Ovary (tissue), 9 donors: ENCODE results near the gene RPS15. TPM values are rescaled to one million over a fixed set of nuclear protein-coding genes. Genes with fewer than 3 reads are reported as not detected.

ENCODE experiments used
- DNase-seq, 5 donors: peaks; one replicate each; pipeline ENCODE4 v3.0.0-alpha.2; 2019 to 2020
- H3K27ac ChIP-seq, 2 donors: fragments of 200-600 bp; one replicate each; pipeline versions ENCODE4 v1.5.1 to v1.8.0; 2019 to 2022
- H3K27me3 ChIP-seq: fragments of 200-600 bp; one replicate; pipeline ENCODE4 v1.8.0; 2022
- H3K36me3 ChIP-seq: fragments of 200-600 bp; sonication (generic); one replicate; pipeline ENCODE4 v1.5.1; 2019
- H3K4me1 ChIP-seq: one replicate; pipeline ENCODE4 v1.8.1; 2013; ENCODE audit warnings: mild to moderate bottlenecking, moderate library complexity; ENCODE audit not compliant: insufficient read depth
- H3K4me3 ChIP-seq: fragments of 200-600 bp; sonication (generic); one replicate; pipeline ENCODE4 v1.5.1; 2017
- H3K9me3 ChIP-seq, 2 donors: fragments of 200-600 bp in 1 of 2; sonication (generic) in 1 of 2; one replicate each; pipeline versions ENCODE4 v1.5.1 to v1.8.1; 2013 to 2019; ENCODE audit warnings: mild to moderate bottlenecking in 1 of 2, moderate library complexity in 1 of 2
- EP300 ChIP-seq: sonication (generic); formaldehyde crosslinking; IDR thresholded peaks from one replicate; pipeline ENCODE4 v1.6.1; 2017; ENCODE audit warnings: antibody characterized with exemption
- POLR2A ChIP-seq: fragments of 450-650 bp; IDR thresholded peaks from one replicate; pipeline ENCODE4 v1.6.1; 2017; ENCODE audit warnings: antibody characterized with exemption, mild to moderate bottlenecking, moderate library complexity
- WGBS, 3 donors: extraction: QIAGEN DNeasy Blood & Tissue Kit in 1 of 3; methylation state at CpG; one replicate each; pipeline versions ENCODE4 v1.1.5 to v1.1.7; 2013 to 2017; 5-methylcytosine and 5-hydroxymethylcytosine counted together
- intact Hi-C, 4 donors: fragments of 100-400 bp; cut with DNase I; formaldehyde crosslinking; loops; one replicate each; pipeline versions ENCODE4 v1.11.0 to v1.15.1; 2022 to 2023
- polyA plus RNA-seq, 2 donors: library from polyadenylated mRNA; stranded (reverse); fragments of 200-250 nt in 1 of 2; fragments of 350-450 nt in 1 of 2; fragmentation: Illumina TruSeq in 1 of 2; extraction: RNeasy Lipid Tissue Mini Kit (QIAGEN cat#74804) in 1 of 2; gene quantifications; one replicate each; pipeline ENCODE4 v1.2.3, GENCODE V29; 2013 to 2014
- total RNA-seq, 7 donors: library from RNA; depleted of rRNA in 2 of 7; stranded (reverse); fragments of >200 nt in 2 of 7; fragmentation: NEBNext Ultra II Directional in 3 of 7; extraction: Animal tissue kit (Norgen Biotek cat#: 25700) in 3 of 7; gene quantifications; one replicate each; pipeline versions ENCODE4 v1.1.0 to v1.2.4, GENCODE V29; 2016 to 2023
- TF ChIP-seq, protein P1 (sequence below), 3 donors: fragments of 450-650 bp in 2 of 3; fragments of 200-600 bp in 1 of 3; IDR thresholded peaks; one replicate each; pipeline versions ENCODE4 v1.5.1 to v1.8.0; 2016 to 2022; ENCODE audit warnings: antibody characterized with exemption in 3 of 3, mild to moderate bottlenecking in 1 of 3
- donor health status: DM: no; HTN: no; CAD: no; lungs with moderate emphysema.
- donor health status: DM: no; HTN: no; CAD: no.
- donor health status: Bipolar disorder and iron deficiency.
- donor health status: DM: yes; HTN: yes; CAD: no.
- donor health status: DM: no; HTN: no; CAD: no.
- donor health status: DM: yes; HTN: yes; CAD: no.

Gene RPS15
- total and polyA plus RNA-seq, 9 donors: 174 to 7,253 (median 2,328) TPM

DNA sequence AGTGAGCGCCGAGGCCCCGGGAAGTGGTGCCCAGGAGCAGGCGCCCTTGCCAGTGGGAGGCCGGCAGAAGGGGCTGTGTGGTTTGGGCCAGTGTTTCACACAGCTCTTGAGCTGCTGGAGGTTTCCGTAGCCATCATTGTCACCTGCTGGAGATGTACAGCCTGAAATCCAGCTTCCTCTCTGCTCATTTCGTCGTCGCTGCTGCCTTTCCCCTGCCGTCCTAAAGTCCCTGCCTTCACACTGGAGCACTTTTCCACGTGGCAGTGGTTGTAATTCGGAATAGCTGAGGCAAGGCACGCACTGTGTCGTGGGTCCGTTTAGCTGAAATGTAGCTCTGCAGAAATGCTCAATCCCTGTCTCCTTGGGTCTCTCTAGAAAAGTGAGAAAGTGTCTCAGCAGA lies 17.6 kb upstream of the RPS15 start:
- H3K36me3 ChIP-seq: no peaks in the 10 kb centered on the region
- DNase-seq: no peak
- H3K27me3 ChIP-seq: no peaks in the 10 kb centered on the region
- TF ChIP-seq, protein P1, sequence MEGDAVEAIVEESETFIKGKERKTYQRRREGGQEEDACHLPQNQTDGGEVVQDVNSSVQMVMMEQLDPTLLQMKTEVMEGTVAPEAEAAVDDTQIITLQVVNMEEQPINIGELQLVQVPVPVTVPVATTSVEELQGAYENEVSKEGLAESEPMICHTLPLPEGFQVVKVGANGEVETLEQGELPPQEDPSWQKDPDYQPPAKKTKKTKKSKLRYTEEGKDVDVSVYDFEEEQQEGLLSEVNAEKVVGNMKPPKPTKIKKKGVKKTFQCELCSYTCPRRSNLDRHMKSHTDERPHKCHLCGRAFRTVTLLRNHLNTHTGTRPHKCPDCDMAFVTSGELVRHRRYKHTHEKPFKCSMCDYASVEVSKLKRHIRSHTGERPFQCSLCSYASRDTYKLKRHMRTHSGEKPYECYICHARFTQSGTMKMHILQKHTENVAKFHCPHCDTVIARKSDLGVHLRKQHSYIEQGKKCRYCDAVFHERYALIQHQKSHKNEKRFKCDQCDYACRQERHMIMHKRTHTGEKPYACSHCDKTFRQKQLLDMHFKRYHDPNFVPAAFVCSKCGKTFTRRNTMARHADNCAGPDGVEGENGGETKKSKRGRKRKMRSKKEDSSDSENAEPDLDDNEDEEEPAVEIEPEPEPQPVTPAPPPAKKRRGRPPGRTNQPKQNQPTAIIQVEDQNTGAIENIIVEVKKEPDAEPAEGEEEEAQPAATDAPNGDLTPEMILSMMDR (IDR thresholded peaks at IDR 0.05): no peak
- no peak for TF ChIP-seq EP300
- no peak for TF ChIP-seq POLR2A
- H3K27ac ChIP-seq: no peak overlapping the region
- peaks cover 23% of the 10 kb centered on the region for H3K4me1 ChIP-seq
- 90 to 91% (median 90%) methylated on average over 15 of the region's 15 CpGs for WGBS, 3 donors
- intact Hi-C loops: no loop called here
- no peaks in the 10 kb centered on the region for H3K9me3 ChIP-seq
- no peak overlapping the region for H3K4me3 ChIP-seq

DNA sequence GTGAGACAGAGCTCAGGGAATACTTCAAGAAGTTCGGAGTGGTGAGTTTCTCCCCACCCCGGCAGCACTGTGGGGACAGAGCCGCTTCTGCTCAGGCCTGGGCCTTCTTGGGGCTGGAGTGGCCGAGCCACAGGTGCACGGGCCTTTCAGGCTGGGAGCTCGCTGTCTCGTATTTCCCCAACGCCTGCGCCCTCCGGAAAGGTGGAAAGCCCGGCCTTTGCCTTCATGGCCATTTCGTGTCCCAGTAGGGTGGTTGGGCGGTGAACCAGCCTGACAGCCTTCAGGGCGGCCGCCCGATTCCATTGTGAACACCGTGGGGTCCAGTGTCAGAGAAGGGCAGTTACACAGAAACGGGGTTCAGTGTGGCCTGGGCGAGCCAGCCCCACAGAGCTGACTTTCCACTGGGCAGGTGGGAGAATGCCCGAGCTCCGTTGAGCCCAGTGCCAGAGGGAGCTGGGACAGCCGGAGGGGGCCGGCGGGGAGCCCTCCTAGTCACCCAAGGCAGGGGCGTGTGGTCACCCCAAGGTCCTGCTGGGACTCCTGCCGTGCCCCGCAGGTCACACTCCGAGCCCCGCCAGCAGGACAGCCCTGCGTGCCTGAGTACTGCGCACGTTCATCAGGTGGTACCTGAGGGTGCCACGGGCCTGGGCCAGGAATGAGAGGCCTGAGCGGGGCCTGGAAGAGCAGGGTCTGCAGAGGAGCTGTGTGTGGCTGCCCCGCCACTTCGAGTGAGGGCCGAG lies 16.8 kb upstream of the RPS15 start:
- no peaks in the 10 kb centered on the region for H3K9me3 ChIP-seq
- no peaks in the 10 kb centered on the region for H3K27me3 ChIP-seq
- no peak overlapping the region for H3K4me3 ChIP-seq
- intact Hi-C loops: no loop called here
- WGBS, 3 donors: 84 to 92% (median 88%) methylated on average over 28 to 37 of the region's 37 CpGs
- TF ChIP-seq, protein P1 (IDR thresholded peaks at IDR 0.05): no peak
- no peak for TF ChIP-seq EP300
- no peak for TF ChIP-seq POLR2A
- peaks cover 17% of the 10 kb centered on the region for H3K4me1 ChIP-seq
- no peak overlapping the region for H3K27ac ChIP-seq
- no peak for DNase-seq
- no peaks in the 10 kb centered on the region for H3K36me3 ChIP-seq

DNA sequence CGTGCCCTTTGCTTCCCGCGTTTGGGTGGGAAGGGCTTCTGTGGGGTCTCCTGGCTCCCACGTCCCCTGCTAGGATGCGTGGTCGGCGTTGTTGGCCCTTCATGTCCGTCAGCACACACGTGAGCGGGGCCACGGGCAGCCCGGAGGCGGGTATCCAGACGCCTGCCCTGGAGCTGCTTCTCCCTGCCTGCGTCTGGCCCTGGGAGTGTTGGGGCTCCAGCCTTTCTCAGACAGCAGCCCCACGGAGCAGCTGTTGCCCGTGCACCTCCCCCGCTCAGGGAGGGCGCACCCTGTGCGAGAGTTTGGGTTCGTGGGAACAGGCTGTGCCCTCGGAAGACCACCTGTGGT lies 16.3 kb upstream of the RPS15 start:
- peaks cover 12% of the 10 kb centered on the region for H3K4me1 ChIP-seq
- no peak overlapping the region for H3K4me3 ChIP-seq
- intact Hi-C loops: no loop called here
- no peak overlapping the region for H3K27ac ChIP-seq
- TF ChIP-seq, protein P1 (IDR thresholded peaks at IDR 0.05): no peak
- no peak for TF ChIP-seq POLR2A
- no peak for TF ChIP-seq EP300
- peak in 1 of 5 donors; percentile 70 for DNase-seq
- no peaks in the 10 kb centered on the region for H3K27me3 ChIP-seq
- WGBS, 3 donors: 54 to 71% (median 58%) methylated on average over 22 of the region's 22 CpGs
- no peaks in the 10 kb centered on the region for H3K9me3 ChIP-seq
- no peaks in the 10 kb centered on the region for H3K36me3 ChIP-seq

DNA sequence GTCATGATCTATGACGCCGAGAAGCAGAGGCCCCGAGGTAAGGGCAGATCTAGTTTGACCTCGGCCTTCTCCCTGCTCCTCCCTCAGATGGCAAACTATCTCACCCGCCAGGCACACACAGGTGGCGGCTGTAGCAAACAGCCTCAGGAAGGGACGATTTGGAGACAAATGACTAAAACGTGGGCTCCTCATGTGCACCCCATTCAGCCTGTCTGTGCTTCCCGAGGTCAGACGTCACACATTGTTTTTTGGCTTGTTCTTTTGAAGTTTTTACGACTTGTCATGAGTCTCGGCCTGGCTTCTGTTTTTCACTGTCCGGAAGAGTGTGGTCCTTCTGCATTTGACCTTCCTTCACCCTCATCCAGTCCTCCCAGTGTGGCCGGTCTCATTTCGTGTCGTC lies 15.8 kb upstream of the RPS15 start:
- intact Hi-C loops: no loop called here
- H3K27me3 ChIP-seq: no peaks in the 10 kb centered on the region
- no peak overlapping the region for H3K27ac ChIP-seq
- 58 to 64% (median 61%) methylated on average over 16 of the region's 16 CpGs for WGBS, 3 donors
- H3K9me3 ChIP-seq: no peaks in the 10 kb centered on the region
- DNase-seq: no peak
- peaks cover 8% of the 10 kb centered on the region for H3K4me1 ChIP-seq
- H3K4me3 ChIP-seq: no peak overlapping the region
- no peaks in the 10 kb centered on the region for H3K36me3 ChIP-seq
- no peak for TF ChIP-seq POLR2A
- TF ChIP-seq, protein P1 (IDR thresholded peaks at IDR 0.05): no peak
- no peak for TF ChIP-seq EP300
